Choroid plexus epithelial cell (primary cell): Measurements from ENCODE around the gene ALOX12.

Experiments
- DNase-seq: peaks from one replicate; pipeline ENCODE4 v3.0.0-alpha.2; 2010; ENCODE audit warnings: low read depth
- H3K4me3 ChIP-seq: 2 replicates; pipeline ENCODE4 v1.5.1; 2011; ENCODE audit warnings: low read depth, mild to moderate bottlenecking, control low read depth, low read length, moderate library complexity
- CTCF ChIP-seq: conservative IDR thresholded peaks from 2 replicates; pipeline ENCODE4 v1.5.1; 2011; ENCODE audit warnings: low read depth, mild to moderate bottlenecking, control low read depth, inconsistent platforms, low read length, moderate library complexity

Gene ALOX12

GRCh38 chr17:6994666-6995256 is 1.1 kb upstream of the ALOX12 start:
- no peak for DNase-seq
- H3K4me3 ChIP-seq: no peak overlapping the region
- no peak for TF ChIP-seq CTCF

DNA sequence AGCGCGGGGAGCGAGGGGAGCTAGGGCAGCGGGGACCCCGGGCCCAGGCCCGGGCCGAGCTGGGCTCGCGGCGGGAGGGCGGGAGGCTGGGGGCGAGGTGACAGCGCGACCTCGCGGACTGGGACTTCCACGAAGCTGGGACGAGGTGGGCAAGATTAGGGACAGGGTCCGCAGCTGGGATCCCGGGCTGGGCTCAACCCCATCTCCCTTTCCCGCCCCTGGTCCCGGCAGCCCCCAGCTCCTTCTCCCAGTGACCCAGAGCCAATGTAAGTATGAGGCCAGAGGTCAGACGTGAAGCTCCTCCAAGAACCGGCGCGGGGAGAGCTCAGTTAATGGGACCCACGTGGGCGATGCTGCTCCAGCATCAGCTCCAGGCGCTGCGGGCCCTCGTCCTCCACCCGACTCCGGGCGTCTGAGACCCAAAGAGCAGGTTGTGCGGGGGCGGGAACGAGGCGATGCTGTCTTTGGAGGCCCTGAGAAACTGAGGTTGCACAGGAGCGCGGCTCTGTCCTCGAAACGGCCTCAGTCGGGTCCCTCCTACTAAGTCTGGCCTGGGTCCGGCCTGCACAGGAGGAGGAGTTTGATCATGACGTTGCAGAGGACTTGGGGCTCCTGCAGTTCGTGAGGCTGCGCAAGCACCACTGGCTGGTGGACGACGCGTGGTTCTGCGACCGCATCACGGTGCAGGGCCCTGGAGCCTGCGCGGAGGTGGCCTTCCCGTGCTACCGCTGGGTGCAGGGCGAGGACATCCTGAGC is 585 bp downstream of the ALOX12 start:
- TF ChIP-seq CTCF: no peak
- no peak for DNase-seq
- H3K4me3 ChIP-seq: peak overlapping the region; percentile 36

GRCh38 chr17:6997171-6997570 is 1.3 kb downstream of the ALOX12 start:
- no peak for TF ChIP-seq CTCF
- DNase-seq: no peak
- H3K4me3 ChIP-seq: no peak overlapping the region

DNA sequence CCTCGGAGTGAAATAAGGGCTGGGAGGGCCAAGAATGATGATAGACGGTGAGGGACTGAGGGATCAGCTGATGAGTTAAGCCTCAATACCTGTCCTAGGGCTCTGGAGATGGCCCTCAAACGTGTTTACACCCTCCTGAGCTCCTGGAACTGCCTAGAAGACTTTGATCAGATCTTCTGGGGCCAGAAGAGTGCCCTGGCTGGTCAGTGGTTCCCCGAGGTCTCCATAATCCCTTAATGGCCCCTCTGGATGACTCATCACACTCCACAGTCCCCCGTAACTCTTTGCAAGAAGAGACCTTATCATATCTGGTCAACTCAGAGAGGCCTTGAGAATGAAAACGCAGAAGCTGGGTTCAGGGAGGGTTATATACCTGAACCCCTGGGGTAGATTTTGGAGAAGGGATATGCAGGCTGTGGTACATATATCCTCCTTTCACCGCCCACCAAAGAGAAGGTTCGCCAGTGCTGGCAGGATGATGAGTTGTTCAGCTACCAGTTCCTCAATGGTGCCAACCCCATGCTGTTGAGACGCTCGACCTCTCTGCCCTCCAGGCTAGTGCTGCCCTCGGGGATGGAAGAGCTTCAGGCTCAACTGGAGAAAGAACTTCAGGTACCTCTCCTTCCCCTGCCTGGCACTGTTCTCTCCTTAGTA is 3.1 kb downstream of the ALOX12 start:
- TF ChIP-seq CTCF: no peak
- no peak for DNase-seq
- no peak overlapping the region for H3K4me3 ChIP-seq

DNA sequence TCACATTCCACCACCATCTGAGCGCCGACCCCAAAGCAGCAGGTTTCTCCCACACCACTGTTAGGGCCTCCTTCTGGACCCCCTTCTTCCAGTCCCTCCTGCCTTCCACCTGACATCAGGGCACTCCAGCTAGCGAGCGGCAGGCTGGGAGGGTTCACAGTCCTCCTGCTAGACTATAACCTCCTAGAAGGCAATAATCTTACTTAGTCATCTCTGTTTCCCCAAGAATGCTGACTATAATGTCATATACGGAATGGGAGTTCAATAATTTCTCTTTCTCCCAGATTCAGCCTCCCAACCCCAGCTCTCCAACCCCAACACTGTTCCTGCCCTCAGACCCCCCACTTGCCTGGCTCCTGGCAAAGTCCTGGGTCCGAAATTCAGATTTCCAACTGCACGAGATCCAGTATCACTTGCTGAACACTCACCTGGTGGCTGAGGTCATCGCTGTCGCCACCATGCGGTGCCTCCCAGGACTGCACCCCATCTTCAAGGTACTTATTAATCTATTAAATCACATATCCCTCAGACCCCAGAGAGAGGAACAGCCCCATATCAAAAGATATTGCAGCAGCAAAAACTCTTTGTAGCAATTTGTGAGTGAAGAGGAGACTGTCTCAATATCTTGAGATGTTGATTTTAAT is 5.6 kb downstream of the ALOX12 start:
- DNase-seq: peak; percentile 58
- H3K4me3 ChIP-seq: no peak overlapping the region
- peak; percentile 81 for TF ChIP-seq CTCF

- no peak for TF ChIP-seq CTCF
- DNase-seq: no peak
- no peak overlapping the region for H3K4me3 ChIP-seq
These were observed 6.6 kb downstream of the ALOX12 start for GRCh38 chr17:7002288-7003047.
